A673 (cell line): ENCODE results near the gene RLN1. TPM values are rescaled to one million over a fixed set of nuclear protein-coding genes. Genes with fewer than 3 reads are reported as not detected.

Source experiments
- BruUV-seq: library from RNA; stranded (reverse); fragments of 400-500 nt; replicated peaks from 2 replicates; lab custom pipeline; 2021; lab: Mats Ljungman, UMichigan
- CTCF ChIA-PET: fragments of 300-600 bp; sonication (Branson Sonifier 250); formaldehyde crosslinking; loops from one replicate; lab custom pipeline; 2022; ENCODE audit warnings: antibody characterized with exemption; lab: Charles Lee
- POLR2A ChIA-PET: fragments of 300-600 bp; sonication (Branson Sonifier 250); formaldehyde crosslinking; loops from one replicate; lab custom pipeline; 2022; ENCODE audit warnings: antibody characterized with exemption; ENCODE audit not compliant: low non-redundant PET; lab: Charles Lee
- DNase-seq: peaks from one replicate; pipeline ENCODE4 v3.0.0-alpha.2; 2015; ENCODE audit warnings: low spot score
- H3K27ac ChIP-seq: fragments of 200-600 bp; sonication (generic); 2 replicates; pipeline ENCODE4 v1.5.1; 2016; ENCODE audit warnings: mixed run types, low read depth, mild to moderate bottlenecking, mixed read lengths, antibody characterized with exemption, low read length; ENCODE audit not compliant: poor library complexity, severe bottlenecking
- H3K27me3 ChIP-seq: fragments of 200-600 bp; sonication (generic); replicated peaks from 2 replicates; pipeline ENCODE4 v1.6.1; 2017; ENCODE audit warnings: mixed run types, low read depth, mild to moderate bottlenecking, mixed read lengths, antibody characterized with exemption, low read length; ENCODE audit not compliant: insufficient read depth, poor library complexity
- H3K36me3 ChIP-seq: fragments of 200-600 bp; sonication (generic); 2 replicates; pipeline ENCODE4 v1.6.1; 2016; ENCODE audit warnings: mixed run types, mild to moderate bottlenecking, mixed read lengths, antibody characterized with exemption, low read length; ENCODE audit not compliant: insufficient read depth, poor library complexity, severe bottlenecking
- H3K4me1 ChIP-seq: fragments of 200-600 bp; sonication (generic); 2 replicates; pipeline ENCODE4 v1.6.1; 2017; ENCODE audit warnings: mixed run types, mild to moderate bottlenecking, mixed read lengths, antibody characterized with exemption, low read length; ENCODE audit not compliant: insufficient read depth, poor library complexity, severe bottlenecking
- H3K4me3 ChIP-seq: fragments of 200-600 bp; sonication (generic); 2 replicates; pipeline ENCODE4 v1.5.1; 2016; ENCODE audit warnings: low read depth, mixed run types, mild to moderate bottlenecking, mixed read lengths, low read length; ENCODE audit not compliant: poor library complexity, severe bottlenecking
- H3K9me3 ChIP-seq: fragments of 200-600 bp; sonication (generic); 2 replicates; pipeline ENCODE4 v1.6.1; 2016; ENCODE audit warnings: mixed run types, low read depth, mild to moderate bottlenecking, mixed read lengths, antibody characterized with exemption, low read length; ENCODE audit not compliant: poor library complexity, severe bottlenecking
- EZH2 ChIP-seq: fragments of 200-600 bp; sonication (generic); IDR thresholded peaks from 2 replicates; pipeline ENCODE4 v1.6.1; 2017; ENCODE audit warnings: borderline replicate concordance, low read depth, mild to moderate bottlenecking, mixed read lengths, antibody characterized with exemption, low read length; ENCODE audit not compliant: poor library complexity, severe bottlenecking
- intact Hi-C: fragments of 100-400 bp; cut with micrococcal nuclease; formaldehyde crosslinking; loops from one replicate; pipeline ENCODE4 v1.10.0; 2022; ENCODE audit not compliant: unreplicated experiment
- total RNA-seq: library from RNA; stranded (reverse); gene quantifications from 2 replicates; pipeline ENCODE4 v1.2.3, GENCODE V29; 2021
- TF ChIP-seq, protein P1 (sequence below): fragments of 300-800, 200-600 bp; sonication (generic); conservative IDR thresholded peaks from 2 replicates; pipeline ENCODE4 v1.5.1; 2017; ENCODE audit warnings: low read depth, mild to moderate bottlenecking, antibody characterized with exemption, low read length, moderate library complexity, mixed read lengths

RLN1 gene
- total RNA-seq, 1 experiment from 2014 or later, result not detected

DNA sequence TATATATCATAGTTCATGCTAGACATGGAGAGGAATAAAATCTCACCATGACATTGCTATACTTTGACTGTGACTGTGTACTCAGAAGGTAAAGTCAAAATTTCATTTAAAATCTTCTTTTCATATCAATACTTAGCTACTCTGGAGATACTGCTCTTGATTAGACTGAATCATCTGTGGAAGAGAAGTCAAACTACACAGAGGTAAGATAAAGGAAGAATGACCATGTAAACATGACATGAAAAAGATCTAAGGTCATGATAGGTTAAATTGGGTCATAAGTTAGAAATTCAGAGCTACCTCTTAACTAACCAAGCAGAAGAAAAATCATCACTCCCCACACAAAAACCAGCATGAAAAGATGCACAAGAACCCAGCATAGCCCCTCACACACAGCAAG lies 44.8 kb upstream of the RLN1 start:
- ChIA-PET CTCF (no interaction called here), POLR2A (no interaction called here)
- Histone ChIP-seq H3K9me3 (no peaks in the 10 kb centered on the region), H3K4me3 (no peak overlapping the region), H3K4me1 (no peaks in the 10 kb centered on the region), H3K27ac (no peak overlapping the region), H3K36me3 (no peaks in the 10 kb centered on the region), H3K27me3 (no peaks in the 10 kb centered on the region)
- intact Hi-C loops, result no loop called here
- TF ChIP-seq, protein P1, sequence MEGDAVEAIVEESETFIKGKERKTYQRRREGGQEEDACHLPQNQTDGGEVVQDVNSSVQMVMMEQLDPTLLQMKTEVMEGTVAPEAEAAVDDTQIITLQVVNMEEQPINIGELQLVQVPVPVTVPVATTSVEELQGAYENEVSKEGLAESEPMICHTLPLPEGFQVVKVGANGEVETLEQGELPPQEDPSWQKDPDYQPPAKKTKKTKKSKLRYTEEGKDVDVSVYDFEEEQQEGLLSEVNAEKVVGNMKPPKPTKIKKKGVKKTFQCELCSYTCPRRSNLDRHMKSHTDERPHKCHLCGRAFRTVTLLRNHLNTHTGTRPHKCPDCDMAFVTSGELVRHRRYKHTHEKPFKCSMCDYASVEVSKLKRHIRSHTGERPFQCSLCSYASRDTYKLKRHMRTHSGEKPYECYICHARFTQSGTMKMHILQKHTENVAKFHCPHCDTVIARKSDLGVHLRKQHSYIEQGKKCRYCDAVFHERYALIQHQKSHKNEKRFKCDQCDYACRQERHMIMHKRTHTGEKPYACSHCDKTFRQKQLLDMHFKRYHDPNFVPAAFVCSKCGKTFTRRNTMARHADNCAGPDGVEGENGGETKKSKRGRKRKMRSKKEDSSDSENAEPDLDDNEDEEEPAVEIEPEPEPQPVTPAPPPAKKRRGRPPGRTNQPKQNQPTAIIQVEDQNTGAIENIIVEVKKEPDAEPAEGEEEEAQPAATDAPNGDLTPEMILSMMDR, result no peak
- no peak for TF ChIP-seq EZH2
- no TSS peak for BruUV-seq
- DNase-seq, result no peak

DNA sequence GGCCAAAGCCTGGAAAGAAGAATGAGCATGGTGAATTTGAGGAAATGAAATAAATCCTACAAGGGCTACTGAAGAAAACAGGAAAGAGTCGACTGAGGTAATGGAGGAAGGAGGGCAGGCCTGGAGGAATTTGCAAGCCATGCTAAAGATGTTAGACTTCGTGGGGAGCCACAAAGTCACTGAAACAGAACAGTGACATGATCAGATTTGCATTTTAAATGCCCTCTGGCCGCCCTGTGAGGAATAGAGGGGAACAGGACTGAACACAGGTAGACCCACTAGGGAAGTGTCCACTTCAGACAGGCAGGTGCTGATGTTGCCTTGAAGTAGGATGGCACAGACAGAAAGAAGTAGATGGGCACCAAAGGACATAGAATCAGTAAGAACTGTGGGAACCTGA lies 42.8 kb upstream of the RLN1 start:
- CTCF ChIA-PET, result no interaction called here
- TF ChIP-seq, protein P1, result no peak
- TF ChIP-seq EZH2, result no peak
- H3K36me3 ChIP-seq, result no peaks in the 10 kb centered on the region
- H3K27ac ChIP-seq, result no peak overlapping the region
- POLR2A ChIA-PET, result no interaction called here
- no peak overlapping the region for H3K4me3 ChIP-seq
- no TSS peak for BruUV-seq
- DNase-seq, result no peak
- intact Hi-C loops, result no loop called here
- no peaks in the 10 kb centered on the region for H3K27me3 ChIP-seq
- H3K4me1 ChIP-seq, result no peaks in the 10 kb centered on the region
- H3K9me3 ChIP-seq, result no peaks in the 10 kb centered on the region

DNA sequence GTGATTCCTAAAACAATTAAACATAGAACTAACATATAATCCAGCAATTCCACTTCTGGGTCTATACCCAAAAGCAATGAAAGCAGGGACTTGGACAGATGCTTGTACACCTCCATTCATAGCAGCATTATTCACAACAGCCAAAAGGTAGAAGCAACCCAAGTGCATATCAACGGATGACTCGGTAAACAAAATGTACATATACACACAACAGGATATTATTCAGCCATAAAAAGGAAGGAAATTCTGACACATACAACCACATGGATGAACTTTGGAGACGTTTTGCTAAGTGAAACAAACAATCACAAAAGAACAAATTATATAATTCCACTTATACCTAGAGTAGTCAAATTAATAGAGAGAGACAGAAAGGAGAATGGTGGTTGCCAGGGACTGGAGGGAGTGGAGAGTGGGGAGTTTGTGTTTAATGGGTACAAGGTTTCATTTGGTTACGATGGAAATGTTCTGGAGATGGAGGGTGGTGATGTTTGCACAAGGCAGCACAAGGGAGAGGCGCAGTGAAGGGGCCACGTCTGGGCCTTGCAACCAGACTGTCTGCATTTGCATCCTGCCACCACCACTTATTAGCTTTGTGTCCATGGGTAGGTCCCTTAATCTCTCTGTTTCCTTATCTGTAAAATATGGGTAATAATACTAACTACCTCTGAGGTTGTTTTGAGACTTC lies 36.3 kb upstream of the RLN1 start:
- DNase-seq, result no peak
- no TSS peak for BruUV-seq
- ChIA-PET CTCF (no interaction called here), POLR2A (no interaction called here)
- intact Hi-C loops, result no loop called here
- Histone ChIP-seq H3K36me3 (no peaks in the 10 kb centered on the region), H3K9me3 (no peaks in the 10 kb centered on the region), H3K4me3 (no peak overlapping the region), H3K4me1 (no peaks in the 10 kb centered on the region), H3K27ac (no peak overlapping the region), H3K27me3 (no peaks in the 10 kb centered on the region)
- TF ChIP-seq, protein P1, result no peak
- no peak for TF ChIP-seq EZH2
